OCI-LY1 (cell line): Measurements from ENCODE around the gene SALL4.

Experiments
- EZH2 ChIP-seq: fragments of 200-600 bp; sonication (generic), shearing (Covaris generic); IDR thresholded peaks from 2 replicates; pipeline ENCODE4 v1.8.0; 2017; ENCODE audit warnings: borderline replicate concordance, mixed run types, mild to moderate bottlenecking, antibody characterized with exemption, low read length, moderate library complexity, mixed read lengths
- TF ChIP-seq, protein P1 (sequence below): fragments of 200-600 bp; sonication (generic), shearing (Covaris generic); IDR thresholded peaks from 2 replicates; pipeline ENCODE4 v1.5.1; 2017; ENCODE audit warnings: mild to moderate bottlenecking, antibody characterized with exemption, low read length, moderate library complexity, mixed read lengths

DNA sequence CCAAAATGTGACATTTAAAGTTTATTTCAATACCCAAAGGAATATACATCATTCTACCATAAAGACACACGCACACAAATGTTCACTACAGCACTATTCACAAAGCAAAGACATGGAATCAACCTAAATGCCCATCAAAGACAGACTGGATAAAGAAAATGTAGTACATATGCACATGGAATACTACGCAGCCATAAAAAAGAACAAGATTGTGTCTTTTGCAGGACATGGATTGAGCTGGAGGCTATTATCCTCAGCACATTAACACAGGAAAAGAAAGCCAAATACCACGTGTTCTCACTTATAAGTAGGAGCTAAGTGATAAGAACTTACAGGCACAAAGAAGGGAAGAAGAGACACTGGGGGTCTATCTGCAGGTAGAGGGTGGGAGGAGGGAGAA lies 56.5 kb downstream of the SALL4 start:
- TF ChIP-seq EZH2, result no peak
- TF ChIP-seq, protein P1, sequence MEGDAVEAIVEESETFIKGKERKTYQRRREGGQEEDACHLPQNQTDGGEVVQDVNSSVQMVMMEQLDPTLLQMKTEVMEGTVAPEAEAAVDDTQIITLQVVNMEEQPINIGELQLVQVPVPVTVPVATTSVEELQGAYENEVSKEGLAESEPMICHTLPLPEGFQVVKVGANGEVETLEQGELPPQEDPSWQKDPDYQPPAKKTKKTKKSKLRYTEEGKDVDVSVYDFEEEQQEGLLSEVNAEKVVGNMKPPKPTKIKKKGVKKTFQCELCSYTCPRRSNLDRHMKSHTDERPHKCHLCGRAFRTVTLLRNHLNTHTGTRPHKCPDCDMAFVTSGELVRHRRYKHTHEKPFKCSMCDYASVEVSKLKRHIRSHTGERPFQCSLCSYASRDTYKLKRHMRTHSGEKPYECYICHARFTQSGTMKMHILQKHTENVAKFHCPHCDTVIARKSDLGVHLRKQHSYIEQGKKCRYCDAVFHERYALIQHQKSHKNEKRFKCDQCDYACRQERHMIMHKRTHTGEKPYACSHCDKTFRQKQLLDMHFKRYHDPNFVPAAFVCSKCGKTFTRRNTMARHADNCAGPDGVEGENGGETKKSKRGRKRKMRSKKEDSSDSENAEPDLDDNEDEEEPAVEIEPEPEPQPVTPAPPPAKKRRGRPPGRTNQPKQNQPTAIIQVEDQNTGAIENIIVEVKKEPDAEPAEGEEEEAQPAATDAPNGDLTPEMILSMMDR, result no peak
